Measurements from ENCODE around the gene ZG16.
A peak's percentile ranks its signal among the peaks of the same experiment; 100 is the strongest.

ZG16 gene

GRCh38 chr16:29802416-29802935, 24.4 kb downstream of the ZG16 start:
- in situ Hi-C loops (cut with HindIII; ENCODE audit: low sequenced_read_pairs), result no loop called here
- no peak for DNase-seq (ENCODE audit: low read depth, low spot score)
- H3K4me3 ChIP-seq (ENCODE audit: low read depth, low read length), result no peak overlapping the region
- TF ChIP-seq CTCF (IDR thresholded peaks at IDR 0.05; ENCODE audit: low read depth, low read length), result no peak

- no peak for DNase-seq (ENCODE audit: low read depth, low spot score)
- no peak overlapping the region for H3K4me3 ChIP-seq (ENCODE audit: low read depth, low read length)
- no peak for TF ChIP-seq CTCF (IDR thresholded peaks at IDR 0.05; ENCODE audit: low read depth, low read length)
- in situ Hi-C loops (cut with HindIII; ENCODE audit: low sequenced_read_pairs), result no loop called here
These were observed 26.0 kb downstream of the ZG16 start for GRCh38 chr16:29804020-29804419.

GRCh38 chr16:29804455-29805231, 26.6 kb downstream of the ZG16 start:
- in situ Hi-C loops (cut with HindIII; ENCODE audit: low sequenced_read_pairs), result no loop called here
- no peak for TF ChIP-seq CTCF (IDR thresholded peaks at IDR 0.05; ENCODE audit: low read depth, low read length)
- H3K4me3 ChIP-seq (ENCODE audit: low read depth, low read length), result peak overlapping the region; percentile 71
- DNase-seq (ENCODE audit: low read depth, low spot score), result peak; percentile 31

- peak overlapping the region; percentile 71 for H3K4me3 ChIP-seq (ENCODE audit: low read depth, low read length)
- in situ Hi-C loops (cut with HindIII; ENCODE audit: low sequenced_read_pairs), result no loop called here
- TF ChIP-seq CTCF (IDR thresholded peaks at IDR 0.05; ENCODE audit: low read depth, low read length), result no peak
- DNase-seq (ENCODE audit: low read depth, low spot score), result peak; percentile 98
These were observed 27.4 kb downstream of the ZG16 start for GRCh38 chr16:29805232-29806098.

- no peak for DNase-seq (ENCODE audit: low read depth, low spot score)
- TF ChIP-seq CTCF (IDR thresholded peaks at IDR 0.05; ENCODE audit: low read depth, low read length), result no peak
- in situ Hi-C loops (cut with HindIII; ENCODE audit: low sequenced_read_pairs), result no loop called here
- H3K4me3 ChIP-seq (ENCODE audit: low read depth, low read length), result peak within 1 kb of the TSS; percentile 71
These were observed 28.1 kb downstream of the ZG16 start, which contains the start of gene MAZ for GRCh38 chr16:29806099-29806579. MAZ (plus strand) TSS chr16:29806529; CDS start chr16:29806702, 173 bp downstream.

- in situ Hi-C loops (cut with HindIII; ENCODE audit: low sequenced_read_pairs), result no loop called here
- no peak for TF ChIP-seq CTCF (IDR thresholded peaks at IDR 0.05; ENCODE audit: low read depth, low read length)
- peak; percentile 64 for DNase-seq (ENCODE audit: low read depth, low spot score)
- peak overlapping the region; percentile 64 for H3K4me3 ChIP-seq (ENCODE audit: low read depth, low read length)
These were observed 28.8 kb downstream of the ZG16 start for GRCh38 chr16:29806641-29807425.
